Psoas muscle (tissue), 8 donors: ENCODE measurements around the gene CHRND. TPM values are rescaled to one million over a fixed set of nuclear protein-coding genes. Genes with fewer than 3 reads are reported as not detected.

Experiments
- ATAC-seq, 4 donors: fragments of 200-7000 bp; cut with Tn5 transposase; one replicate each; pipeline ENCODE4 v1.9.1; 2020; ENCODE audit warnings: moderate library complexity in 3 of 4, mild to moderate bottlenecking in 2 of 4
- DNase-seq, 2 donors: peaks; one replicate each; pipeline ENCODE4 v3.0.0-alpha.2; 2020
- H3K27ac ChIP-seq: fragments of 200-600 bp; one replicate; pipeline ENCODE4 v1.8.0; 2022
- H3K27me3 ChIP-seq, 3 donors: fragments of 200-600 bp in 1 of 3; one replicate each; pipeline versions ENCODE4 v1.6.1 to v1.8.0; 2013 to 2022; ENCODE audit warnings: low read length in 2 of 3, mild to moderate bottlenecking in 2 of 3, moderate library complexity in 1 of 3; ENCODE audit not compliant: insufficient read depth in 3 of 3
- H3K36me3 ChIP-seq, 2 donors: fragments of 200-600 bp in 1 of 2; one replicate each; pipeline versions ENCODE4 v1.6.1 to v1.8.0; 2013 to 2022; ENCODE audit warnings: low read depth in 1 of 2, mild to moderate bottlenecking in 1 of 2, moderate library complexity in 1 of 2; ENCODE audit not compliant: insufficient read depth in 1 of 2
- H3K4me1 ChIP-seq: fragments of 200-600 bp; one replicate; pipeline ENCODE4 v1.8.0; 2022
- H3K4me3 ChIP-seq: fragments of 200-600 bp; one replicate; pipeline ENCODE4 v1.8.0; 2022; ENCODE audit warnings: mild to moderate bottlenecking
- H3K9me3 ChIP-seq: fragments of 200-600 bp; one replicate; pipeline ENCODE4 v1.8.0; 2022
- CTCF ChIP-seq: fragments of 200-600 bp; IDR thresholded peaks from one replicate; pipeline ENCODE4 v1.8.0; 2022; ENCODE audit warnings: antibody characterized with exemption
- WGBS, 3 donors: extraction: QIAGEN DNeasy Blood & Tissue Kit; methylation state at CpG; one replicate each; pipeline versions ENCODE4 v1.1.6 to v1.1.7; 2013; 5-methylcytosine and 5-hydroxymethylcytosine counted together
- intact Hi-C, 2 donors: fragments of 100-400 bp; cut with DNase I; formaldehyde crosslinking; loops; one replicate each; pipeline versions ENCODE4 v1.11.0 to v1.14.2; 2022
- polyA plus RNA-seq, 3 donors: library from polyadenylated mRNA; stranded (reverse); fragments of 200-250 nt; gene quantifications; one replicate each; pipeline ENCODE4 v1.2.3, GENCODE V29; 2013
- total RNA-seq, 4 donors: library from RNA; stranded (reverse); fragmentation: NEBNext Ultra II Directional in 2 of 4; extraction: Animal tissue kit (Norgen Biotek cat#: 25700) in 2 of 4; gene quantifications; one replicate each; pipeline versions ENCODE4 v1.2.1 to v1.2.4, GENCODE V29; 2021 to 2023
- donor health status: healthy with polysubstance abuse.
- donor health status: DM: no; HTN: no; CAD: no; lungs with moderate emphysema.
- donor health status: Bipolar disorder and iron deficiency.
- donor health status: healthy.
- donor health status: DM: yes; HTN: yes; CAD: no.
- donor health status: DM: no; HTN: no; CAD: no.
- donor health status: DM: no; HTN: no; CAD: no.
- donor health status: DM: yes; HTN: yes; CAD: no.

CHRND gene
- total and polyA plus RNA-seq, 7 donors, result 6.5 to 300 (median 58.8) TPM

- Histone ChIP-seq H3K4me1 (no peaks in the 10 kb centered on the region), H3K27ac (no peak overlapping the region), H3K4me3 (peak overlapping the region; percentile 66), H3K9me3 (no peaks in the 10 kb centered on the region), H3K36me3 (no peaks in the 10 kb centered on the region), H3K27me3 (no peaks in the 10 kb centered on the region)
- no peak for TF ChIP-seq CTCF
- intact Hi-C loops, result loop anchor here in 1 of 2 donors (5.0 kb wide), 1 partner anchor 57 kb away; no protein-coding TSS in a partner anchor
- DNase-seq (no peak), ATAC-seq (no peak)
- WGBS, 3 donors, result 58 to 63% (median 59%) methylated on average over 16 of the region's 16 CpGs
Measured at GRCh38 chr2:232503809-232504323, 22.1 kb upstream of the CHRND start.

GRCh38 chr2:232504438-232504837, 21.5 kb upstream of the CHRND start:
- WGBS, 3 donors, result 70 to 97% (median 90%) methylated on average over 2 of the region's 2 CpGs
- TF ChIP-seq CTCF, result no peak

GRCh38 chr2:232505856-232506255, 20.1 kb upstream of the CHRND start:
- Histone ChIP-seq H3K36me3 (no peaks in the 10 kb centered on the region), H3K4me1 (no peaks in the 10 kb centered on the region), H3K27me3 (no peaks in the 10 kb centered on the region), H3K9me3 (no peaks in the 10 kb centered on the region), H3K4me3 (no peak overlapping the region), H3K27ac (no peak overlapping the region)
- ATAC-seq (no peak), DNase-seq (no peak)
- TF ChIP-seq CTCF, result no peak
- intact Hi-C loops, result no loop called here
- 56 to 66% (median 64%) methylated on average over 10 of the region's 10 CpGs for WGBS, 3 donors

More at GRCh38 chr2:232504438-232504837, 21.5 kb upstream of the CHRND start:
- DNase-seq (no peak), ATAC-seq (no peak)
- H3K9me3 ChIP-seq, result no peaks in the 10 kb centered on the region
- no peak overlapping the region for H3K27ac ChIP-seq
- intact Hi-C loops, result loop anchor here in 1 of 2 donors (5.0 kb wide), 1 partner anchor 57 kb away; no protein-coding TSS in a partner anchor
- no peaks in the 10 kb centered on the region for H3K27me3 ChIP-seq
- no peaks in the 10 kb centered on the region for H3K36me3 ChIP-seq
- H3K4me1 ChIP-seq, result no peaks in the 10 kb centered on the region
- no peak overlapping the region for H3K4me3 ChIP-seq

GRCh38 chr2:232506709-232507108, 19.3 kb upstream of the CHRND start:
- no peaks in the 10 kb centered on the region for H3K4me1 ChIP-seq
- no peak overlapping the region for H3K27ac ChIP-seq
- no peak for TF ChIP-seq CTCF
- DNase-seq, result no peak
- H3K36me3 ChIP-seq, result no peaks in the 10 kb centered on the region
- H3K4me3 ChIP-seq, result no peak overlapping the region
- H3K27me3 ChIP-seq, result no peaks in the 10 kb centered on the region
- intact Hi-C loops, result no loop called here
- 79 to 89% (median 83%) methylated on average over 4 of the region's 4 CpGs for WGBS, 3 donors
- no peak for ATAC-seq
- no peaks in the 10 kb centered on the region for H3K9me3 ChIP-seq

GRCh38 chr2:232508251-232508650, 17.7 kb upstream of the CHRND start:
- Histone ChIP-seq H3K4me1 (no peaks in the 10 kb centered on the region), H3K27ac (no peak overlapping the region), H3K4me3 (no peak overlapping the region), H3K36me3 (no peaks in the 10 kb centered on the region), H3K9me3 (no peaks in the 10 kb centered on the region), H3K27me3 (no peaks in the 10 kb centered on the region)
- 84 to 87% (median 84%) methylated on average over 6 to 7 of the region's 7 CpGs for WGBS, 3 donors
- DNase-seq (no peak), ATAC-seq (no peak)
- intact Hi-C loops, result no loop called here
- no peak for TF ChIP-seq CTCF
